GM12878 (cell line): ENCODE measurements around the gene TMEM235. TPM values are rescaled to one million over a fixed set of nuclear protein-coding genes. Genes with fewer than 3 reads are reported as not detected.

ENCODE experiments used
- ATAC-seq: fragments of 200-7000 bp; cut with Tn5 transposase; 3 replicates; pipeline ENCODE4 v1.9.1; 2020; ENCODE audit warnings: mild to moderate bottlenecking, moderate library complexity
- BruUV-seq: library from RNA; stranded (reverse); fragments of 400-500 nt; replicated peaks from 2 replicates; lab custom pipeline; 2021; lab: Mats Ljungman, UMichigan
- CTCF ChIA-PET: fragments of 300-600 bp; sonication (Branson Sonifier 250); formaldehyde crosslinking; extraction: SDS; loops from one replicate; lab custom pipeline; 2021; ENCODE audit warnings: inconsistent platforms; lab: Yijun Ruan, JAX
- POLR2A ChIA-PET: fragments of 350-600 bp; formaldehyde crosslinking; extraction: SDS; loops from one replicate; lab custom pipeline; 2021; ENCODE audit warnings: inconsistent platforms; lab: Charles Lee
- RAD21 ChIA-PET: fragments of 300-600 bp; sonication (Branson Sonifier 250); formaldehyde crosslinking; loops from one replicate; lab custom pipeline; 2023; ENCODE audit warnings: antibody characterized with exemption; ENCODE audit not compliant: unreplicated experiment; lab: Charles Lee
- SMC1A ChIA-PET: fragments of 300-600 bp; sonication (Branson Sonifier 250); formaldehyde crosslinking; loops from one replicate; lab custom pipeline; 2023; ENCODE audit not compliant: unreplicated experiment, uncharacterized antibody; lab: Charles Lee
- DNase-seq: peaks from one replicate; pipeline ENCODE4 v3.0.0-alpha.2; 2011; ENCODE audit warnings: low read depth, low spot score
- FAIRE-seq: peaks from 3 replicates; lab custom pipeline; 2011; peaks lifted over from hg19 to GRCh38; lab: Jason Lieb, UNC
- H2AFZ ChIP-seq: 2 replicates; pipeline ENCODE4 v1.6.0; 2011; ENCODE audit warnings: low read depth, low read length, control low read depth; ENCODE audit not compliant: control insufficient read depth
- H3K27ac ChIP-seq: 2 replicates; pipeline ENCODE4 v1.5.1; 2011; ENCODE audit warnings: control low read depth; ENCODE audit not compliant: control insufficient read depth, insufficient read depth
- H3K27me3 ChIP-seq, 2 experiments: replicated peaks in 1 of 2; 2 replicates each; pipeline versions ENCODE4 v1.6.0 to v1.6.1; 2011; ENCODE audit warnings: low read length in 1 of 2; ENCODE audit not compliant: control insufficient read depth in 2 of 2, insufficient read depth in 2 of 2
- H3K36me3 ChIP-seq, 2 experiments: 2 replicates each; pipeline ENCODE4 v1.5.1; 2011; ENCODE audit warnings: low read length in 1 of 2; ENCODE audit not compliant: control insufficient read depth in 2 of 2, insufficient read depth in 2 of 2
- H3K4me1 ChIP-seq: 2 replicates; pipeline ENCODE4 v1.6.1; 2011; ENCODE audit warnings: mild to moderate bottlenecking, low read length, moderate library complexity, mixed read lengths; ENCODE audit not compliant: control insufficient read depth, insufficient read depth
- H3K4me2 ChIP-seq: 2 replicates; pipeline ENCODE4 v1.6.0; 2011; ENCODE audit warnings: control low read depth; ENCODE audit not compliant: control insufficient read depth, insufficient read depth
- H3K4me3 ChIP-seq: fragments of 200-600 bp; sonication (generic); 2 replicates; pipeline ENCODE4 v1.5.1; 2016
- H3K79me2 ChIP-seq: 2 replicates; pipeline ENCODE4 v1.6.0; 2011; ENCODE audit warnings: low read length; ENCODE audit not compliant: control insufficient read depth, insufficient read depth
- H3K9ac ChIP-seq: 2 replicates; pipeline ENCODE4 v1.8.0; 2011; ENCODE audit warnings: low read length, control low read depth, mixed read lengths; ENCODE audit not compliant: control insufficient read depth, insufficient read depth
- H3K9me3 ChIP-seq: replicated peaks from 3 replicates; pipeline ENCODE4 v1.5.1; 2011; ENCODE audit warnings: mild to moderate bottlenecking, low read length; ENCODE audit not compliant: control insufficient read depth, insufficient read depth
- H4K20me1 ChIP-seq: 2 replicates; pipeline ENCODE4 v1.6.0; 2011; ENCODE audit not compliant: control insufficient read depth, insufficient read depth
- CEBPB ChIP-seq, 2 experiments: fragments of 150-350 bp in 1 of 2; IDR thresholded peaks; 2 replicates each; pipeline ENCODE4 v1.6.1; 2012 to 2014; ENCODE audit warnings: low read depth in 2 of 2, low read length in 2 of 2, borderline replicate concordance in 1 of 2, inconsistent platforms in 1 of 2
- EGR1 ChIP-seq, 2 experiments: IDR thresholded peaks; 1 replicate in 1 of 2; 2 replicates in 1 of 2; pipeline ENCODE4 v1.6.1; 2011 to 2012; ENCODE audit warnings: low read depth in 2 of 2, low read length in 2 of 2, borderline replicate concordance in 1 of 2, mild to moderate bottlenecking in 1 of 2, moderate library complexity in 1 of 2
- PAX8 ChIP-seq: fragments of 450-650 bp; IDR thresholded peaks from 2 replicates; pipeline ENCODE4 v1.6.1; 2017; ENCODE audit warnings: mild to moderate bottlenecking, moderate library complexity
- RBBP5 ChIP-seq: fragments of 200-600 bp; sonication (generic); conservative IDR thresholded peaks from 2 replicates; pipeline ENCODE4 v1.6.1; 2016
- SIN3A ChIP-seq: IDR thresholded peaks from 2 replicates; pipeline ENCODE4 v1.6.1; 2012; ENCODE audit warnings: low read depth, low read length, improper control_type of control experiment
- WGBS: methylation state at CpG from one replicate; pipeline ENCODE4 v1.1.6; 2016; ENCODE audit warnings: low lambda C conversion rate; ENCODE audit not compliant: insufficient replicate concordance, insufficient coverage; ENCODE audit errors: missing lambda C conversion rate; 5-methylcytosine and 5-hydroxymethylcytosine counted together
- in situ Hi-C: fragments of 300-500 bp; cut with MboI; formaldehyde crosslinking; loops from 9 replicates; pipeline ENCODE4 v1.14.3; 2018; ENCODE audit warnings: mixed read lengths
- intact Hi-C: fragments of 100-400 bp; cut with micrococcal nuclease; formaldehyde crosslinking; loops from one replicate; pipeline ENCODE4 v1.14.2; 2022; ENCODE audit not compliant: unreplicated experiment
- polyA plus RNA-seq, 11 experiments: library from polyadenylated mRNA; depleted of rRNA in 4 of 11; unstranded in 6 of 11; stranded (reverse) in 5 of 11; fragments of >200 nt; fragmentation: Nextera tagmentation in 4 of 11; fragmentation: Illumina TruSeq in 1 of 11; extraction: Ambion mirVana in 4 of 11; extraction: Trizol in 1 of 11; gene quantifications; 1 replicate in 1 of 11; 2 replicates in 10 of 11; pipeline versions ENCODE4 v1.2.1 to v1.2.3, GENCODE V29; 2011 to 2016; ENCODE audit warnings: inconsistent platforms in 2 of 11, missing spikeins in 2 of 11, low read depth in 1 of 11
- total RNA-seq, 4 experiments: library from RNA; depleted of rRNA in 3 of 4; stranded (reverse); fragments of >200 nt in 3 of 4; fragmentation: Illumina TruSeq in 1 of 4; extraction: Trizol in 1 of 4; gene quantifications; 2 replicates each; pipeline versions ENCODE4 v1.2.1 to v1.2.3, GENCODE V29; 2013 to 2021

The TMEM235 gene
- total and polyA plus RNA-seq, 10 of the 15 experiments (the other 5 are each of a cell fraction or from before 2014, with no cell fraction given): not detected

GRCh38 chr17:78230996-78231935 lies at the start of gene TMEM235 (continued):
- no peak for TF ChIP-seq CEBPB (IDR thresholded peaks at IDR 0.05; ENCODE audit: borderline replicate concordance in 1 of 2, low read depth in 2 of 2, low read length in 2 of 2)
- TF ChIP-seq EGR1 (IDR thresholded peaks at IDR 0.05; ENCODE audit: borderline replicate concordance in 1 of 2, low read depth in 2 of 2, low read length in 2 of 2): no peak
- TF ChIP-seq SIN3A: no peak
- TF ChIP-seq RBBP5: no peak

- H3K4me3 ChIP-seq: no peak overlapping the region
- TF ChIP-seq PAX8: no peak
- FAIRE-seq (no peak), DNase-seq (no peak), ATAC-seq (no peak)
- ChIA-PET RAD21 (interaction anchor here (0.6 to 1.3 kb wide), 2 partner anchors 9 to 69 kb away, joined by 3 read pairs; no protein-coding TSS in a partner anchor), SMC1A (interaction anchor here (0.7 to 1.9 kb wide), 5 partner anchors 10 to 69 kb away, joined by 3 to 5 read pairs (median 4); no protein-coding TSS in a partner anchor), CTCF (interaction anchor here (0.8 to 1.6 kb wide), 6 partner anchors 8 to 98 kb away, joined by 3 to 8 read pairs (median 3); no protein-coding TSS in a partner anchor), POLR2A (interaction anchor here (0.7 kb wide), 1 partner anchor 163 kb away, joined by 3 read pairs; no protein-coding TSS in a partner anchor)
- no peak overlapping the region for H3K9ac ChIP-seq
- intact Hi-C loops (no loop called here), in situ Hi-C loops (no loop called here)
- peaks cover 15% of the 10 kb centered on the region; the same call in 1 of the 2 replicates for H3K4me1 ChIP-seq
- 96% methylated on average over 13 of the region's 13 CpGs for WGBS
- no peaks in the 10 kb centered on the region for H3K27me3 ChIP-seq
- no peaks in the 10 kb centered on the region for H4K20me1 ChIP-seq
- no peak overlapping the region for H2AFZ ChIP-seq
- no TSS peak for BruUV-seq
- H3K9me3 ChIP-seq: no peaks in the 10 kb centered on the region
- peaks cover 20% of the 10 kb centered on the region for H3K79me2 ChIP-seq
- no peak overlapping the region for H3K27ac ChIP-seq
- H3K36me3 ChIP-seq: peaks cover 10 to 11% of the 10 kb centered on the region in 2 experiments; a peak in 3 of 4 replicates
- no peak overlapping the region for H3K4me2 ChIP-seq
Measured at GRCh38 chr17:78182504-78182903, 48.9 kb upstream of the TMEM235 start.
